Measurements from ENCODE around the gene AOAH. TPM values are rescaled to one million over a fixed set of nuclear protein-coding genes. Genes with fewer than 3 reads are reported as not detected.
"Not testable (repeated sequence)": the region's sequence is repeated elsewhere in the genome, so short reads cannot be mapped to it uniquely, and the experiment has no call there.

Gene AOAH
- polyA plus RNA-seq, 5 donors, result 4.4 to 7.6 (median 4.8) TPM

DNA sequence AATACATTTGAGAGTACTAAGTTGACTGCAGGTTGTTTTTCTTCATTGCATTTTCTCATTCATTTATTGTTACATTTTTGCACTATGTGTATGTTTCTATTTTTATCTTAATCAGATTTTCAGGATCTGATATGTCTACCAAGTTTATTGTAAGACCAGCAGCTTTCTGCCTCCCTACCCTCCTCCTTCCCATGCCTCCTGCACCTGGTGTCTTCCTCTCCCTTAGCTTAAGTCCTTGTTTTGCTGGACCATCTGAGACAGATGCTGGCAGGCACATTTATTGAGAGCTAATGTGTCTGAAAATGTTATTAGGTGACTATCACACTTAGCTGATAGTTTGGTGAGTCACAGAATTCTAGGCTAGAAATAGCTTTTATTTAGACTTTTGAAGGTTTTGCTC is 255.1 kb downstream of the AOAH start:
- DNase-seq, result no peak

DNA sequence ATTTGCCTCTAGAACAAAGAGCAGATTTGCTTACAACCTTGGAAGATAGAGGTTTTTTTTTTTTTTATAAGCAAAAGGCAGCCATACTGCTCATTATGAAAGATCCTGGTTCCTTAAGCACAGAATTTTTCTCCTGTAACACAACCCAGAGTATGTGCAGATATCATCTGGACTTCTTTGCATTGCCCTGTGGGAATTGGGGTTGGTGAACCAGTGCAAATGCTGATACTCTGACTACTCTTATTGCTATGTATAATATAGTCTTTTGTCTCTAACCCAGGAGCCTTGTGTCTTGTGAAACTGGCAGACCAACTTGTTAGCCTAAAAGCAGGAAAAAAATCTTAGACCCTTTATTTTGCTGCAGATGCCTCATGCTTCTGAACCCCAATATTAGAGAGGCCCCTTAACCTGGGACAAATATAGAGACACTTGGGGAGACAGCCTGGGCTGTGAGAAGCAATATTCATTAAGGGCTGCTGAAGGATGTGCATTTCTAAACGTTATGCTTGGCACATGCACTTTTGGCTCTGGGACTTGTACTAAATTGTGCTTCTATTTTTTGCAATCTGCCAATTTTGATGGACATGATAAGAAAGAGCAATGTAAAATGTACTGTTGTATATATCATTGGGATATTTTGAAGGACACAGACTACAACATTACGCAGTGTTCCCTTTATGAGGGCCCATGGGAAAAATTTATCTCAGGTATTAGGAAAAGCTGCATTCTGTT is 255.8 kb downstream of the AOAH start:
- no peak for DNase-seq

DNA sequence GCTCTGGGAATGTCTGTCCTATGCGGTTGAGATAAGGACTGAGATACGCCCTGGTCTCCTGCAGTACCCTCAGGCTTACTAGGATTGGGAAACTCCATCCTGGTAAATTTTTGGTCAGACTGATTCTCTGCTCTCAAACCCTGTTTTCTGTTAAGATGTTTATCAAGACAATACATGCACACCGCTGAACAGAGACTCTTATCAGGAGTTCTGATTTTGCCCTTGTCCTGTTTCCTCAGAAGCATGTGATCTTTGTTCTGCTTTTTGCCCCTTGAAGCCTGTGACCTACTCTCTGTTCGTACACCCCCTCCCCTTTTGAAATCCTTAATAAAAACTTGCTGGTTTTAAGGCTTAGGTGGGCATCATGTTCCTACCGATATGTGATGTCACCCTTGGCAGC is 258.3 kb downstream of the AOAH start:
- DNase-seq, result not testable (repeated sequence)

DNA sequence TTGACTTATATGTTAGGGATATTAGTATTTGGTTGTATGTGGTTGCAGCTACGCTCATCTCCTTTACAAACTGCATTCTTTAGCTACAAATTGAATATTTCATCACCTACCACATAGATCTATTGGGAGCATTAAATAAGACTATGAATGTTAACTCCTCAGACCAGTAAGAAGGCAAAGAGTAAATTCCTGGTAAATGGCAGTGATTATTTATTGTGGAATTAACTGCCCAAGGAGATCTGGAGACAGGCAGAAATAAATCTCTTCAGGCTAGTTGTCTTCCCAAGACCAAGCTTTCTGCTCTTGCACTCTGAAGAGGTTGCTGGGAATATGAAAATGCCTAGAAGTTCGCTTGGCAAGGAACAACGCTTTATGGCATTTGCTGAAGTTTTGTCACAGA is 260.0 kb downstream of the AOAH start:
- no peak for DNase-seq
